Smooth muscle cell of the brain vasculature (primary cell): Measurements from ENCODE around the gene TMPRSS9.
"Not testable (repeated sequence)": the region's sequence is repeated elsewhere in the genome, so short reads cannot be mapped to it uniquely, and the experiment has no call there.

Experiments
- DNase-seq: peaks from one replicate; pipeline ENCODE4 v3.0.0-alpha.2; 2012; ENCODE audit warnings: low read depth, low spot score

TMPRSS9 gene

DNA sequence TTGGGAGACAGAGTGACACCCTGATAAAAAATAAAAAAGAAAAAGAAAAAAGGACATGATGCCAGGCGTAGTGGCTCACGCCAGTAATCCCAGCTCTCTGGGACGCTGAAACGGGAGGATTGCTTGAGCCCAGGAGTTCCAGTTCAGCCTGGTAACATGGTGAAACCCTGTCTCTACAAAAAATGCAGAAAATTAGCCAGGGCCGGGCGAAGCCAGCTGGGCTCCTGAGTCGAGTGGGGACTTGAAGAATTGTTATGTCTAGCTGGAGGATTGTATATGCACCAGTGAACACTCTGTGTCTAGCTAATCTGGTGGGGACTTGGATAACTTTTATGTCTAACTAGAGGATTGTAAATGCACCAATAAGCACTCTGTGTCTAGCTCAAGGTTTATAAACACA is 32.3 kb downstream of the TMPRSS9 start:
- DNase-seq, result no peak

DNA sequence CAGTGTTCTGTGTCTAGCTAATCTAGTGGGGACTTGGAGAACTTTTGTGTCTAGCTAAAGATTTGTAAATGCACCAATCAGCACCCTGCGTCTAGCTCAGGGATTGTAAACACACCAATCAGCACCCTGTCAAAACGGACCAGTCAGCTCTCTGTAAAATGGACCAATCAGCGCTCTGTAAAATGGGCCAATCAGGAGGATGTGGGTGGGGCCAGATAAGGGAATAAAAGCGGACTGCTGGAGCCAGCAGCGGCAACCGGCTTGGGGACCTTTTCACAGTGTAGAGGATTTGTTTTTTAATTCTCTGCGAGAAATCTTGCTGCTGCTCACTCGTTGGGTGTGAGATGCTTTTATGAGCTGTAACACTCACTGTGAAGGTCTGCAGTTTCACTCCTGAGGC is 32.8 kb downstream of the TMPRSS9 start:
- DNase-seq, result not testable (repeated sequence)

DNA sequence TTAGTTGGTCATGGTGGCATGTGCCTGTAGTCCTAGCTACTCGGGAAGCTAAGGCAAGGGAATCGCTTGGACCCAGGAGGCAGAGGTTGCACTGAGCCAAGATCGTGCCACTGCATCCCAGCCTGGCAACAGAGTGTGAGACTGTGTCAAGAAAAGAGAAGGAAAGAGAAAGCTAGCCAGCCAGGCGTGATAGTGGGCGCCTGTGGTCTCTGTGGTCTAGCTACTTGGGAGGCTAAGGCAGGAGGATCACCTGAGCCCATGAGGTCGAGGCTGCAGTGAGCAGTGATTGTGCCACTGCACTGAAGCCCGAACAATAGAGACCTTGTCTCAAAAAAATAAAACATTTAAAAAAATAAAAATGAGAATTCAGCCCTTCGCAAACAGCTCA is 34.0 kb downstream of the TMPRSS9 start:
- DNase-seq, result no peak

DNA sequence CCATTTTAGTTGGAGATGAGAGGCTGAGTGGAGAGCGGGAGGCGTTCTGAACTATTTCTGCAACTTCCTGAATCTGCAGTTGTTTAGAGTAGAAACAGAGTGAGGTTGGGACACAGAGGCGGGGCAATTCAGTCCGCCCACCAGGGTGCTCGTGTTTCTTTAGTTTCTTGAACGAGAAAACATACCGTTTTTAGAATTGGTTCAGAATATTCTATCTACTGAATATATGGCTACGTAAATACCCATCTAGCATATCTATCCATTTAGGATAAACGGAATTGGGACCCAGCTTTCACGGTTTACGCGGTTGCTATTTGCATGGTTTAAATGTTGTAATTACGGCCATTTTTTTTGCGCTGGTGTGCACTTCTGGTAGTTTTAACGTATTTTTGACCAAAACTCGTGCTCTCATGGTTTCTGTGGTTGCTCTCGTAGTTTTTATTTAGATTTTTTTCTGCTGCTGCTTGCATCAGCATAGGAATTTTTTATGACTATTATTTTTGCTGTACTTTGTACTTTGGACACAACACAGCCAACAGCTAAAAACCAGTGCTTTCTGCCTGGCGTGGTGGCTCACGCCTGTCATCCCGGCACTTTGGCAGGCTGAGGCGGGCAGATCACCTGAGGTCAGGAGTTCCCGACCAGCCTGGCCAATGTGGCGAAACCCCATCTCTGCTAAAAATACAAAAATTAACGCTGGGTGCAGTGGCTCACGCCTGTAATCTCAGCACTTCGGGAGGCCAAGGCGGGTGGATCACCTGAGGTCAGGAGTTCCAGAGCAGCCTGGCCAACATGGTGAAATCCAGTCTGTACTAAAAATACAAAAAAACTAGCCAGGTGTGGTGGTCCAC is 34.6 kb downstream of the TMPRSS9 start:
- no peak for DNase-seq

DNA sequence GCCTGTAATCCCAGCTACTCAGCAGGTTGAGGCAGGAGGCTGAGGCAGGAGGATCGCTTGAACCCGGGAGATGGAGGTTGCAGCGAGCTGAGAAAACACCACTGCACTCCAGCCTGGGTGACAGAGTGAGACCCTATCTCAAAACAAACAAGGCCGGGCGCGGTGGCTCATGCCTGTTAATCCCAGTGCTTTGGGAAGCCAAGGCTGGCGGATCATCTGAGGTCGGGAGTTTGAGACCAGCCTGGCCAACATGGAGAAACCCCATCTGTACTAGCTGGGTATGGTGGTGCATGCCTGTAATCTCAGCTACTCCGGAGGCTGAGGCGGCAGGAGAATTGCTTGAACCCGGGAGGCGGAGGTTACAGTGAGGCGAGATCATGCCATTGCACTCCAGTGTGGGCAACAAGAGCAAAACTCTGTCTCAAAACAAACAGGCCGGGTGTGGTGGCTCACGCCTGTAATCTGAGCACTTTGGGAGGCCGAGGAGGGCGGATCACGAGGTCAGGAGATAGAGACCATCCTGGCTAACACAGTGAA is 35.3 kb downstream of the TMPRSS9 start:
- DNase-seq, result not testable (repeated sequence)

DNA sequence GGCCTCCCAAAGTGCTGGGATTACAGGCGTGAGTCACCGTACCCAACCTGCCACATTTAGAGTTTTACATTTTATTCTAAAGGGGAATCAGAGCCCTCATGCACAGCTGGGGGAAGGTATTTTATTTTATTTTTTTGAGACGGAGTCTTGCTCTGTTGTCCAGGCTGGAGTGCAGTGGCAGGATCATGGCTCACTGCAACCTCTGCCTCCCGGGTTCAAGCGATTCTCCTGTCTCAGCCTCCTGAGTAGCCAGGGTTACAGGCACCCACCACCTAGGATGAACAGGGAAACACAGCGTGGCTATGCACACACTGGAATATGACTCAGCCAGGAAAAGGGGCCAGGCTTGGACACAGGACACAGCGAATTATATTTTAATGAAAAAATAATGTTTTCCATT is 37.1 kb downstream of the TMPRSS9 start:
- DNase-seq, result not testable (repeated sequence)

DNA sequence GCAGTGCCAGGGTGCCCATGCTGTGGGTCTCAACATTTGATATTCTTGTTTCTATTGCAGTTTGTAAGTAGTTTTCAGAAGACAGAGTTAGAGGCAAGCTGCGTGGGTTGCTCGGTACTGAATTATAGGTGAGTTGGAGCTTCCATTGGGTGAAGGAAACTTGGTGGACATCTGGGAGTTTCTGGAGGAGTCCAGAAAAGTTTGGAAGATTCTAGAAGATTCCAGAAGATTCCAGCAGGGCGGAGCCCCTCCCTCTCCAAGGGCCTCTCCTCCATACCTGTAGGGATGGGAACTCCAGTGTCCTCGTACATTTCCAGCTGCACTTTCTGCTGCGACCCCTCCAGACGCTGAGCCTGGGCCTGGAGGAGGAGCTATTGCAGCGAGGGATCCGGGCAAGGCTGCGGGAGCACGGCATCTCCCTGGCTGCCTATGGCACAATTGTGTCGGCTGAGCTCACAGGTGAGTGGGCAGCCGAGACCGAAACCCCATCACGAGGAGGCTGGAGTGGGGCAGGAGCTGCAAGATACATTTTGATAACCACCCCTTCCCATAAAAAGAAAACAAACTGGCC is 38.8 kb downstream of the TMPRSS9 start:
- no peak for DNase-seq

DNA sequence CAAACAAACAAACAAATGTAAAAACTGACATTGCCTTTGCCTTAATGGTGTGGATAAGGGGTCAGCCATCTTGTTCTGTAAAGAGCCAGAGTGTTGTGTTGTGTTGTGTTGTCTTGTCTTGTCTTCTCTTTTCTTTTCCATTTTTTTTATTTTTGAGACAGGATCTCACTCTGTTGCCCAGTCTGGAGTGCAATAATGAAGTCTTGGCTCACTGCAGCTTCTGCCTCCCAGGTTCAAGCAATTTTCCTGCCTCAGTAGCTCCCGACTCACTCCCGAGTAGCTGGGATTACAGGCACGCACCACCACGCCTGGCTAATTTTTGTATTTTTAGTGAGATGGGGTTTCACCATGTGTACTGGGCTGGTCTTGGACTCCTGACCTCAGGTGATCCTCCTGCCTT is 39.5 kb downstream of the TMPRSS9 start:
- DNase-seq, result no peak

DNA sequence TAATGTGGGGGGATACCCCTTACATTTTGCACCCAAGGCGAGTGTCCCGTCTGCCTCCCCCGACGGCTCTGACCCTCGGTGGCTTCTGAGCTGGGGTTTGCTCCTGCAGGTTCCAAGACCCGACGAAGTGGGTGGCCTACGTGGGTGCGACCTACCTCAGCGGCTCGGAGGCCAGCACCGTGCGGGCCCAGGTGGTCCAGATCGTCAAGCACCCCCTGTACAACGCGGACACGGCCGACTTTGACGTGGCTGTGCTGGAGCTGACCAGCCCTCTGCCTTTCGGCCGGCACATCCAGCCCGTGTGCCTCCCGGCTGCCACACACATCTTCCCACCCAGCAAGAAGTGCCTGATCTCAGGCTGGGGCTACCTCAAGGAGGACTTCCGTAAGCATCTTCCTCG is 48.2 kb downstream of the TMPRSS9 start:
- no peak for DNase-seq

DNA sequence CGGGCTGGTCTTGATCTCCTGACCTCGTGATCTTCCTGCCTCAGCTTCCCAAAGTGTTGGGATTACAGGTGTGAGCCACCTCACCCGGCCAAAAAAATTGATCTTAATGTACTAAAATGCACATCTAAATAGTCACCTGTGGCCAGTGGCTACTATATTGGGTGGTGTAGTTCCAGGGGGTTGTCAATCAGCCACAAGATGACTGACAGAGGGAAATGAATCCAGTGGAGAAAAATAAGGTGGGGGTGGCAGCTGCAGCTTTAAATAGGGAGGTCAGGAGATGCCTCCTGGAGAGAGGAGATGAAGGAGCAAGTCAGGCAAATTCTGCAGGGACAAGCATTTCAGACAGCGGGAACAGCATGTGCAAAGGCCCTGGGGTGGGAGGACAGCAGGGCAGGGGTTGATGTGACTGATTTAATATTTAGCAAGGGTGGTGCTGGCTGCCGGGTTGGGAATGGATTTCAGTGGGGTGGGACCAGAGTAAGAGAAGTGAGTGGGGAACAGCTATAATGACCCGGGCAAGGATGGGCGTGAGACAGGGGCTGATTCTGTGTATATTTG is 49.4 kb downstream of the TMPRSS9 start:
- no peak for DNase-seq

DNA sequence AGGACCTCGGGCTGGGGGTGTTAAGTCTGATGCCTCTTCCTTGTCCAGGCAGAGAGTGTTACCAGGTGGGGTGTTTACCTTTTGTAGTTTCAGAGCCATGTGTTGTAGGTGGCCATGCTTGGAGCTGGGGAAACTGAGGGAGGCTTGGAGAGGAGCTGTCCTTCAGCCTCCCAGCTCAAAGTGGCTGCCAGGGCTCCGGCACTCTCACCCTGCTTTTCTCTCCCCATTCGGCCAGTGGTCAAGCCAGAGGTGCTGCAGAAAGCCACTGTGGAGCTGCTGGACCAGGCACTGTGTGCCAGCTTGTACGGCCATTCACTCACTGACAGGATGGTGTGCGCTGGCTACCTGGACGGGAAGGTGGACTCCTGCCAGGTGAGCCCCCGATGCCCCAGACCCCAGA is 50.0 kb downstream of the TMPRSS9 start:
- DNase-seq, result no peak

DNA sequence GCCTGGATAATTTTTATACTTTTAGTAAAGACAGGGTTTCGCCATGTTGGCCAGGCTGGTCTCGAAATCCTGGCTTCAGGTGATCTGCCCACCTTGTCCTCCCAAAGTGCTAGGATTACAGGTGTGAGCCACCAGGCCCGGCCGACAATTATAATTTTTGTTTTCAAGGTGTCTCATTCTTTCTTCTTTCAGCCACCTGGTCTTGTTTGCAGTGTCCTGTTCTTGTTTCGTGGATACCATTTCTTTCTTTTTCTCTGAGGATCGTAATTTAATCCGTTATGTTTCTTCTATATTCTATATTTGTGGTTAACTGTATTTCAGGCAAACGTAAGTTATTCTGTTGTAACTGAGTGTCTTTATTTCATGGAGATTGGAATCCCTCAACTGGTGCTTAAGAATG is 51.6 kb downstream of the TMPRSS9 start:
- no peak for DNase-seq

DNA sequence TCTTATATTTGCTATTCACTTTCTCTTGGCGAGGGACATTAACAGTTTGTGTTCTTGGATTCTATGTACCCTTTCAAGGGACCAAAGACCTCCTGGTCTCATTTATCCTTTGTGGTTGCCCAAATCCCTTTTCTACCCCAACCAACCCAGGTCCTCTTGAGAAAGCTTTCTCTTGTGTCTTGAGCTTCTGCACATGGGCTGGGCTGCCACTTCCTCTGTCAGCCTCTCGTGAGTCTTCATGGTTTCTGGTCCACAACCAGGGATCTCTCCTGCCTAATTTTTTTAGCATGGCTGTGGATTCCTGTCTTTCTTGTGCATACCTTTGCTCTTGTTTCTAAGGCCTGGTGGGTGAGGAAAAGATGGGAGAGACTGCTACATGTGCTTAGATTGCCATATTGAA is 52.4 kb downstream of the TMPRSS9 start:
- no peak for DNase-seq

DNA sequence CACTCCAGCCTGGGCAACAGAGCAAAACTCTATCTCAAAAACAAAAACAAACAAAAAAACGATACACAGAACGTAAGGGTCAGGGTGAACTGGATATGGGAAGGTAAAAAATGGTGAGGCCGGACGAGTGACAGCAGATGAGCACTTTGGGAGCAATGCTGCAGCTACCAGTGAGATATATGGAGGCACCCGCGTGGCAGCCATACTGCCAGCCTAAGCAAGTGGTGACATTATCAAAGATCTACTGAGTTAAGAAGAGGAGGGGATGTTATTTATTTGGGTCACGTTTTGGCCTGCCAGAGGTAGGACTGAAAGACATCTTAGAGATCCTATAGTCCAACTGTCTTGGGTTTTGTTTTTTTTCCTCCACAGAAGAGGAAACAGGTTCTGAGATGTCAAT is 53.1 kb downstream of the TMPRSS9 start:
- no peak for DNase-seq

DNA sequence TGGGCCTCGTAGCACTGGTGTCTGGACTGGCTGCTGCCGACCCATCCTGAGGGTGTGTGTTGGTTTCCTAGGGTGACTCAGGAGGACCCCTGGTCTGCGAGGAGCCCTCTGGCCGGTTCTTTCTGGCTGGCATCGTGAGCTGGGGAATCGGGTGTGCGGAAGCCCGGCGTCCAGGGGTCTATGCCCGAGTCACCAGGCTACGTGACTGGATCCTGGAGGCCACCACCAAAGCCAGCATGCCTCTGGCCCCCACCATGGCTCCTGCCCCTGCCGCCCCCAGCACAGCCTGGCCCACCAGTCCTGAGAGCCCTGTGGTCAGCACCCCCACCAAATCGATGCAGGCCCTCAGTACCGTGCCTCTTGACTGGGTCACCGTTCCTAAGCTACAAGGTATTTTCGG is 53.6 kb downstream of the TMPRSS9 start:
- DNase-seq, result no peak

DNA sequence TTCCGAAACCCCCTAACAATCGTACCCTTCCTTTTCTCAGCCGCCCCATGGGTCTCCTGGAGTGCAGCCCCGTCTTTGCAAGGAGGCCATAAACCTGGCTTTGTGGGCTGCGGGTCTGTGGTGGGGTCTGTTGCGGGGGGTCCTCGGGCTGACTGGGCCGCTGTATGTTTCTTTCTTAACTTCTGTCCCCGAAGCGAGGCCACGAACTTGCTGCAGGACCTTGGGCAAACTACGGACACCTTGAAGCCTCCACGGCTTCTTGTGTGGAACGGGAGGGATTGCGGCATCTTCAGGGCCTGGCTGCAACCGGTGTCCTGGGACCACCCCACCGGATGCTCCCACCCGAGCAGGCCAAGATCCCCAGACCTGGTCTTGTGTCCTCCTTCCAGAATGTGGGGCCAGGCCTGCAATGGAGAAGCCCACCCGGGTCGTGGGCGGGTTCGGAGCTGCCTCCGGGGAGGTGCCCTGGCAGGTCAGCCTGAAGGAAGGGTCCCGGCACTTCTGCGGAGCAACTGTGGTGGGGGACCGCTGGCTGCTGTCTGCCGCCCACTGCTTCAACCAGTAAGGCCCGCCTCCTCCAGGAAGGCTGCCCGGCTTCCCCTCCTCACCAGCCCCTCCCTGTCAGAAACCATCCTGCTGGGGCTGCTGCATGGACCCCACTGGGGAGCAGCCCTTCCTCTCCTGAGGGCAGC is 55.4 kb downstream of the TMPRSS9 start:
- DNase-seq, result no peak

DNA sequence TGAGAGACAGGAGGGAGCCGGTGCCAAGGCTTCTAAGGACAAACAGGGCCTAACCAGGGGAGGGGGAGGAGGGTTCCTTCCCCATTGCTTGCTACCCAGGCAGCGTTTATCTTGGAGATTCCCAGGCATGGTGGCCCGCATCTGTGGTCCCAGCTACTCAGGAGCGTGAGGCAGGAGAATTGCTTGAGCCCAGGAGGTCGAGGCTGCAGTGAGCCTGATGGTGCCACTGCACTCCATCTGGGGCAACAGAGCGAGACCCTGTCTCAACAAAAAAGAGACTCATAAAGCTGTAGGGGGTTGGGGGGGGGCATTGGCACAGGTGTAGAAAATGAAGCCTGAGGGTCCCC is 55.9 kb downstream of the TMPRSS9 start:
- DNase-seq, result no peak

DNA sequence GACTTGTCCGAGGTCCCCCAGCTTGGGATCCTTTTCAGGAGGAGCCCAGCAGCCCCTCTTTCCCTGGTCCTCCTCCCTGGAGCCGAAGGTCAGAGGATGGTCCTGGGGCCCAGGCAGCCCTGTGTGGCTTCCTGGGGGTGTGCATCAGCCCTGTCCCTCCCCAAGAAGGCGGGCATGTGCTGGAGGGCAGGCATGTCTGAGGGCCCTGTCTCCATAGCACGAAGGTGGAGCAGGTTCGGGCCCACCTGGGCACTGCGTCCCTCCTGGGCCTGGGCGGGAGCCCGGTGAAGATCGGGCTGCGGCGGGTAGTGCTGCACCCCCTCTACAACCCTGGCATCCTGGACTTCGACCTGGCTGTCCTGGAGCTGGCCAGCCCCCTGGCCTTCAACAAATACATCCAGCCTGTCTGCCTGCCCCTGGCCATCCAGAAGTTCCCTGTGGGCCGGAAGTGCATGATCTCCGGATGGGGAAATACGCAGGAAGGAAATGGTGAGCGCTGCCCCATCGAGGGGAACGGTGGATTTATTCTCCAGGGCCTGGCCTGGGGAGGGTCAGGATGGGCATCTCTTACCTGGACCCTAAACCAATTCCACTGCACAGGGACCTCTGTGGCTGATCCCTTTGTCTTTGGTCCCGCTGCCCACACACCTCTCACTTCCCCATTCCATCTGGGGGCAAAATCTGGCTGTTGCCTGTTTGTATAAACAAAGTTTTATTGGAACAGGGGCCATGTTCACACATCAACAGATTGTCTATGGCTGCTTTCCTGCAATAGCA is 56.4 kb downstream of the TMPRSS9 start:
- no peak for DNase-seq

DNA sequence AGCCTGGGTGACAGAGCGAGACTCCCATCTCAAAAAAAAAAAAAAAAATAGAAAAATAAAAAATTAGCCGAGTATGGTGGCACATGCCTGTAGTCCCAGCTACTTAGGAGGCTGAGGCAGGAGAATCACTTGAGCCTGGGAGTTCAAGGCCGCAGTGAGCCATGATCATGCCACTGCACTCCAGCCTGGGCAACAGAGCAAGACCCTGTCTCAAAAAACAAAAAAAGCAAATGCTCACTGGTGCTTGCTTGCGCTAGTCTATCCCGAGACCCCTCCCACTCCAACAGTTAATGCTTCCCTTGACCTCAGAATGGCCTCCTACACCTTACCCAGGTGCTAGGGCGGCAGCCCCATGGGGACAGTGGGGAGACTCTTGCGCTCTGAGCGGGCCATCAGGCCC is 57.4 kb downstream of the TMPRSS9 start:
- not testable (repeated sequence) for DNase-seq

DNA sequence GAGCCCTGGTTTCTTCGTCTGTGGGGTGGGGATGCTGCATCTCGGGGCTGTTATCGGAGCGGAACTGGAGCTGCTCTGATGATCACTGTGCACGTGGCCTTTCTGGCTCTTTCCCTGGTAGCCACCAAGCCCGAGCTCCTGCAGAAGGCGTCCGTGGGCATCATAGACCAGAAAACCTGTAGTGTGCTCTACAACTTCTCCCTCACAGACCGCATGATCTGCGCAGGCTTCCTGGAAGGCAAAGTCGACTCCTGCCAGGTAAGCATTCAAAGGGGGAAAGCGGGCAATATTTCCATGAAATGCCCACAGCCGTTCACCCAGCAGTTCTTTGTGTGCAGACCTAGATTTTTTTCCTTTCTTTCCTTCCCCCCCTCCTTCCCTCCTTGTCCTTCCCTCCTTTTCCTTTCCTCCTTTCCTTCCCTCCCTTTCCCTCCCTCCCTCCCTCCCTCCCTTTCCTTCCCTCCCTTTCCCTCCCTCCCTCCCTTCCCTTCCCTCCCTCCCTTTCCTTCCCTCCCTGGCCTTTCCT is 57.9 kb downstream of the TMPRSS9 start:
- no peak for DNase-seq

DNA sequence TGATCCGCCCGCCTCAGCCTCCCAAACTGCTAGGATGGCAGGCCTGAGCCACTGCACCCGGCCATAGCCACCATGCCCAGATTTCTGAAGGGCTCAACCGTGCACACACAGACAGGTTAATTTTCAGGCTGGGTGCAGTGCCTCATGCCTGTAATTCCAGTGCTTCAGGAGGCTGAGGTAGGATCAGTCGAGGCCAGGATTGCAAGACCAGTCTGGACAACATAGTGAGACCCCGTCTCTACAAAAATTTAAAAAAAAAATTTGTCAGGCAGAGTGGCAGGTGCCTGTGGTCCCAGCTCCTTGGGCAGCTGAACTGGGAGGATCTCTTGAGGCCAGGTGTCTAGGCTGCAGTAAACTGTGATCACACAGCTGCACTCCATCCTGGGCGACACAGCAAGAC is 59.7 kb downstream of the TMPRSS9 start:
- no peak for DNase-seq
